ENCODE results near the gene TAB2.
"Not testable (repeated sequence)": the region's sequence is repeated elsewhere in the genome, so short reads cannot be mapped to it uniquely, and the experiment has no call there.

Gene TAB2

DNA sequence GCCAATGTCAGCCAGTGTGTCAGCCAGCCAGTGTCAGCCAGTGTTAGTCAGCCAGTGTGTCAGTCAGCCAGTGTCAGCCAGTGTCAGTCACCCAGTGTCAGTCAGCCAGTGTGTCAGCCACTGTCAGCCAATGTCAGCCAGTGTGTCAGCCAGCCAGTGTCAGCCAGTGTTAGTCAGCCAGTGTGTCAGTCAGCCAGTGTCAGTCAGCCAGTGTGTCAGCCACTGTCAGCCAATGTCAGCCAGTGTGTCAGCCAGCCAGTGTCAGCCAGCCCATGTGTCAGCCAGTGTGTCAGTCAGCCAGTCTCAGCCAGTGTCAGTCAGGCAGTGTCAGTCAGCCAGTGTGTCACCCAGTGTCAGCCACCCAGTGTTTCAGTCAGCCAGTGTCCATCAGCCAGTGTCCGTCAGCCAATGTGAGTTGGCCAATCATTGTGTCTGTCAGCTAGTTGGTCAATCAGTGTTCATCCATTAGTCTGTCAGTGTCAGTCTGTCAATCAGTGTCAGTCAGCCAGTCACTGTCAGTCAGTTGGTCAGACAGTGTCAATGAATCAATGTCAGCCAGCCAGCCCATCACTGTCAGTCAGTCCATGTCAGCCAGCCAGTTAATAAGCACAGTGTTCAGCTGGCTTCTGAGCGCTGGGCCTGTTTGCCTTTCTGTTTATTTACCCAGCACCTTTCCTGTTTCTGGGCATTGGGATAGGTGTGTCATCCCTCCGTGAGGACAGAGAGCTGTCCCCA, 127.0 kb downstream of the TAB2 start:
- not testable (repeated sequence) for DNase-seq (ENCODE audit: low read depth)

DNA sequence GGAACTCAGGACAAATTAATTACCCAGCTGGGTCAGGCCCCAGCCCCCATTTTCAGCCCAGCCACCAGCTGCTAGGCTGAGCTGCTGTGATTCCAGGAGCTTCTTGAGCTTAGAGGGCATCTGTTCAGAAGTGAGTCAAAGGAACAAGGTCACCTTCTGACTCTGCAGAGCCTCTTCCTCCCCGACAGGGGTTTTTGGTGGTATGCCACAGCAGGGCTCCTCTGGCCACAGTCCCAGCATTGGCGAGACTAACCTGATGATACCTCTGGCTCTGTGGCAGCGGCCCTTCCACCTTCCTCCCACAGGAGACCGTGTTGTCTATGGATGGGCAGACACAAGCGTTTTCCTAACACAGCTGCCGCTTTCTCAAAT, 127.6 kb downstream of the TAB2 start:
- no peak for DNase-seq (ENCODE audit: low read depth)

DNA sequence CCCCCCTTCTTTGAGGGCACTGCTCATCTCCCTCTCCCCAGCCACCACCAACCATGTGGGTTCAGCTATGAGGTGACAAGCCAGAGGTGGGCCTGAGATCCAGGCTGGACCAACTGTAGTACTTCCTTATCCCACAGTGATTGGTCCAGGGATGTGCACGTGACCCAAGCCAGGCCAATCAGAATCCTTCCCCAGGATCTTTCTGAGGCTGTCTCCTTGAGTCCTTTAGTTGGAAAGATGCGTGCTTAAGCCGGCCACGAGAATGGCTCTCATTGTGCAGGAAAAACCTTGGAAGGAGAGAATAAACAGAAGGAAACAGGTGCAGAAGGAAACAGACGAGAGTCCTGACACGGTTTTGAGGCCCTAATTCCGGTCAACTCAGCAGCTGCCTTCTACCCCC, 128.1 kb downstream of the TAB2 start:
- DNase-seq (ENCODE audit: low read depth), result no peak

DNA sequence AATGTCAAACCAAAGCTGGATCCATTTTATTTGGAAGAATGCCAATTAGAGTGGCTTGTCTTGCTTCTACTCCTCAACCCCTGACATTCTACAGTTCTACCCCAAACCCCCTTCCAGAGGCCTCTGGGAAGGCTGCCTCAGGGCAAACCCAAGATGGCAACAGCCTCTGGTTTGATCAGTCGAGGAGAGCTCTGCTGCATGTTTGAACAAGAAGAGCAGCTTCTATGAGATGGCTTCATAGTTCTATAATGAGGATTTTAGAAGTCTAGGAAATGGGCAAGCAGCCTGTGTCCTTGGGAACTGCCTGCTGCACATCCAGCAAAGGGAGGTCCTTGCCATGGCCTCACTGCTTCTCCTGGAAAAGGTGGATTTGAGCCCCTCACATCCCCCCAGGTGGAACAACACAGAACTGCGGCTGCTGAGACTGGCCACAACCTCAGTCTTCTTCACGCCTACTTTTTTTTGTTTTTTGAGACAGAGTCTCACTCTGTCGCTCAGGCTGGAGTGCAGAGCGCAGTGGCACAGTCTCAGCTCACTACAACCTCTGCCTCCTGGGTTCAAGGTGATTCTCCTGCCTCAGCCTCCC, 129.4 kb downstream of the TAB2 start:
- no peak for DNase-seq (ENCODE audit: low read depth)

DNA sequence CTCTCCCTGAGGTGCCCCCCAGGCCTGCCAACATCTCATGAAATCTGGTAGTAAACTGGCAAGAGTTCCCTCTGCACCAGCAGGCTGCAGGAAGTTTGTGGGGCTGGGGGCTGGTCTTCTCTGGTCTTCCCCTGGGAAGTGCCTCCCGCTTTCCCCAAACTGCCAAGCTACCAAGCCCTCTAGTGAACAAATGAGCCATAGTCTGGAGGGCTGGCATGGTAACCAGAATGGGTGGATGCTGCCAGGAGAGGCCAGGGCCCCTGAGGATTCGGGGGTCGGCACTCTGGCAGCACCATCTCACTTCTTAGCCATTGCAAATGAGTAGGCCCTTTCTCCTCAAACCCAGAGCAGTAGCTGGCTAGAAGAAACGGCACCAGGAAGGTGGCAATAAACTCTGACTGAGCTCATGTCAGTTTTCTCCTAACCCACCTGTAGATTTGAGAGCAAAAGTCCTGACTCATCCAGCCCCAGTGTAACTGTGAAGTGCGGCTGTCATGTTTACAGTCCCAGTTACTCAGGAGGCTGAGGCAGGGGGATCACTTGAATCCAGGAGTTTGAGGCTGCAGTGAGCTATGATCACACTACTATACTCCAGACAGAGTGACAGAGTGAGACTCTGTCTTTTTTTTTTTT, 131.4 kb downstream of the TAB2 start:
- DNase-seq (ENCODE audit: low read depth), result no peak

DNA sequence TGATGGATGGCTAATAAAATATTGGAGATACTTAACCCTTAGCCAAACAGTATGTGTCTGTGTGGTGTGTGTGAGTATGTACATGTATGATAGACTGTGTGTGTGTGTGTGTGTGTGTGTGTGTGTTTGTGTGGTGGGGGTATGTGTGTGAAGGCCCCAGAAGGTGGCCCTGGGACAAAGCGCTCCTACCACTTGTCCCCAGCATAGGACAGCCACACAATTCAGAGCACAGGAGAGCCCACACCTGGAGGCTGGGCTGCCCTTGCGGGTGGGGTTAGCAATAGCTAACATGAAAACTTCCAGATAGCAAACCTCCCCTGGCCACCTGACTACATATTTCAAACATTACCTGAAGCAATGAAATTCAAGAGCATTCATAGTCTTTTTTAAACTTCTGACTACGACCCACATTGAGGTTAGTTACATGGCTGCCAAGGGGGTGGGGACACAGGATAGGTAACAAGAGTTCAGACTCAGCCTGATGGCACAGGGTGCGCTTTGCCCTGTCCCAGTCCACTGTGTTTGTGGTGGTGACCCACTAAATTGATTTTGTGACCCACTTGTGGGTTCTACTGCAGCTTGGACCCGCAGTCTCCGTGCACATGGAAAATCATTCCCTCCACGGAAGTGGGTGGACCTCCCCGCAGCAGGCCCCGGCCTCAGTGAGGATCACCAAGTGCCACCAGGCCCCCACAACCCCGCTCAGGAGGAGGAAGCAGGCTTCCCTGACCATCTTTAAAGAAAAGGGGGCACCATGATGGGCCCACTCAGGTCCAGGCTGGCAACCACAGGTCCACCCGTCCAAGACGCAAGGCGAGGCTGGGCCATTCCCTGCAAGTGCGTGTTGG, 132.5 kb downstream of the TAB2 start:
- no peak for DNase-seq (ENCODE audit: low read depth)

DNA sequence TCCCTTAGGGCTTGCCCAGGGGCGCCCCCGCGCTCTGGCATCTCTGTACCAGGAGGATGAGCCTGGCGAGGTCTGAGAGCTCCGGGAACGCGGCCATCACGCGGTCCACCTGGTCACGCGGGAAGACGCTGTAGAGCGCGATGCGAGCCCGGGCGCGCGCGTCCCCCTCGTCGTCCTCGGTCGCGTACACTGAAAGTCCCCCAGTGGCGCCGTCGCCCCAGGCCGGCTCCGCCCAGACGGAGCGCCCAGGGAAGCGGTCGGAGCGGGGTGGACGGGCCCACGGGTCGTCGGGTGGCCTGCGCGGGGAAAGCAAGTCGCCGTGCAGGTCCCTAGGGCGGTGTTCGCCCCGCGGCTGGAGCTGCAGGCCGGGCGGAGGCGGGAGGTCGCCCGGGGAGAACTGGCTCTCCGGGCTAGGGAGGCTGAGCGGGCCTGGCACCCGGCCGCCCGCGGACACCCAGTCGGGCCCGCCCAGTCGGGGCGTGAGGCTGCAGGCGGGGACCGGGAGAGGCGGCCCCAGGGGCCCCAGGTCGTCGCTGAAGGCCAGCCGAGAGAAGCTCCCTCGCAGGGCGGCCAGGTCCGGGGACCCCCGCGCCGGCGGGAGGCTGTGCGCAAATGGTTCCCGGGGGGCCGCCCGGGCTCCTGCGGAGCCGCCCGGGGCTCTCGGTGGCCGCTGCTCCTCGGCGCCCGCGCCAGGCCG, 133.3 kb downstream of the TAB2 start:
- DNase-seq (ENCODE audit: low read depth), result no peak

DNA sequence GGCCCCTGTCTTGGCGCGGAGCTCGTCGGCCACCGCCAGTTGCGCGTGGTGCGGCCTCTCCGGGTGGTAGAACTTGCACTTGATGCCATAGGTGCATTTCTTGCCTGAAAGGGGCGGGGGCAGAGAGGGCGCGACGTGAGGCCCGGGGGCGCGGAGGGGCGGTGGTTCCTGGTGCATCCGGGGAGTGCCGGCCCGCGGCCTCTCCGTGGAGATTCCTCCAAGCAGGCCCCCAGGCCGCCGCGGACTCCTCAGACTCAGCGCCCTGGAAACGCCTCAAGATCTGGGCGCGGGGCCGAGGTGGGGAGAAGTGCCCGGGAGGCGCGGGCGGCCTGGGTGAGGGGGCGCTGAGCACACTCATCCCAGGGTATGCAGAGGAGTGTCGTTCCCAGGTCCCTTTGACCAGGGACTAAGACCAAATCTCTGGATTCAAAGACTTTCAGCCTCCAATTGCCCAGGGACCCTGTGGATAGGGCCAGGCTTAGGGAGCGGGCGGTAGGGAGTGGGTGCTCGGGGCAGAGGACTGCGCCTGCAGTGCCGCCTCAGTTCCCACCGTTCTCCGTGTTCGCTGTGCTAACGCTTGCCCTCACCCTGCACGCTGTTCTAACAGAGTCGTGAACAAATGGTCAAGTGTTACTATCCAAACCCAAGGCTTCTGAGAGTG, 134.0 kb downstream of the TAB2 start:
- DNase-seq (ENCODE audit: low read depth), result no peak

DNA sequence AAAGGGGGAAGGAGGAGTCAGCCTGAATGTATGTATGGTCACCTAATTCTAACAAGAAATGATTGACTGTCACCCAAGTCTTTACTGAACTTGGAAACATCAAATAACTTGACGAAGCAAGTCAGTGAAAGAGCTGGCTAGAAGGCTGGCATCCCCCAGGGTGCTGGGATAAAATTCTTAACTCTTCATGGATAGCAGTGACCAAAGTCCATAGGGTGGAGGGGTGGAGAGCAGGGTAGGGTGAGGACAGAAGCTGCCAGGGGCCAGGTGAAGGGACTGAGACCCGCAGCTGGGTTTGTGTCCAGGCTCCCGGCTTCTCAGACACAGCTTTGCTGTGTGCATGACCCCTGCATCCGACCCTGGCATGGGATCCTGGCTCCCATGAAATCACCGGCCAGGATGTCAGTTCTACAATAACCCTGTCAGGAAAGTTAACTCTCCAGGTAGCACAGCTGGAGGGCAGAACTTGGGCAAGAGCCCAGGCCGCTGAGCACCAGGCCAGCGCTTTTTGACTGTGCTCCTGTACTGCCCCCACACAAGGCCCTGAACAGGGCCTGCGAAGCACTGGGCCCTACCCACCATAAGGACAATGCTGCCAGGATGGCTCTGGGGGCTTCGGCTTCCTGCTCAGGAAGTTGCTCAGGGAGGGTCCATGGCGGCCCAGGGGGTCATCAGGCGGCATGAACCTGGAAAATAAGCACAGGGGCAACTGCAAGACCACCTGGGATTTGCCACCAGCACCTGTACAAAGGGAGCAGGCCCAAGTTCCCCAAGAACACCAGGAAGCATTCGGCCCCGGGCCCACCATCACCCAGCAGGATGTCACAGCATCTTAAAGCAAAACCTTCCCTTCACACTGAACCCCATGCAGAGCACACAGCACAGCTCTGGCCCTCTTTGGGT, 134.8 kb downstream of the TAB2 start:
- no peak for DNase-seq (ENCODE audit: low read depth)

DNA sequence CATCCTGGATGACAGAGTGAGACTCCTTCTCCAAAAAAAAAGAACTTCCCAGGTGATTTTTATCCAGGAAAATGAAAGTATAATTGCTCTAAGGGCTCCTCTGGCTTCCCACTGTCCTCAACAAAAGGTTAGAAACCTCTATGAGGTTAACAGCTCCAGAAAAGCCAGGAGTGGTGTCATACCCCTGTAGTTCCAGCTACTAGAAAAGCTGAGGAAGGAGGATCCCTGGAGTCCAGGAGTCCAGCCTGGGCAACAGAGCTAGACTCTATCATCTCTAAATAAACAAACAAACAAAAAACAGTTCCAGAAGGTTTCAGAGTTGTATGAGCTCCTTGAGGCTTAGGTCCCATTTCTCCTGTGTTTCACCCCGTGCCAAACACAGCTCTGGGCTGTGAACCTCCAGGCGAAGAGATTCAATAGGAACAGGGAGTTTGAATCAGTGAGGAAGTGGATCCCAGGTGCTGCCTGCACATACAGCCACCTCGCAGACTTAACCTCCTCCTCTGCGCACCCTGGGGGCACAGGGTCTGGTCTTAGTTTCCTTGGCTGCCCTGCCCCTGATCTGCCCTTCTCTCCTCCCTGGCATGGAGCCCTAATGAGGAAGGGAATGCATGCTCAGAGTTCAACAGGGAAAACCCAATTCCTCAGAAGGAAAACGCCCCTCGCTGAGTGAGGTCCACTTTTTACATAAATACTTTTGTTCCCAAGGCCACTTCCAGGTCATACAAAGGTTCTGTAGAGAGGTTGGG, 136.3 kb downstream of the TAB2 start:
- no peak for DNase-seq (ENCODE audit: low read depth)

DNA sequence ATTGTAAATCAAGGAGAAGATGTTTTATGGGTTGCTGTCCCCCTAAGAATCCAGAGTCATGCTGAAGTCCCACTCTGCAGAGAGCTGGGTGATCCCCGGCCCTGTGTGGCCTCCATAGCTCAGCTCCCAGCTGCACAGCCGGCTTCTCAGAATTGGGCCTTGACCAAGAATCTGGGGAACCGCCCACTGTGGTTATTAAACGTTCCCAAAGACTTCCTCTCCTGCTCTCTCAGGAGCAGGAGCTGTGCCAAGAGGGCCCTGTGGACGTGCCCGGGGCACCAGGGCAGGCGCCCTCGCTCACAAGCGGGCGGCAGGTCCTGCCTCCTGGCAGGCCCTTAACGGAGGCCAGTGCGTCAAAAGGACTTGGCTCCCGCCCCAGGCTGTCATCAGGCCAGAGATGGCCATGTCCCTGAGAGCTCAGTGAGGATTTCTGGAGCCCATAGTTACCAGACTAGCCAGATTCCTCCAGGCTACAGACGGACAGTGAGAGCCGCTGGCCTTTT, 136.9 kb downstream of the TAB2 start:
- peak; percentile 100 for DNase-seq (ENCODE audit: low read depth)

DNA sequence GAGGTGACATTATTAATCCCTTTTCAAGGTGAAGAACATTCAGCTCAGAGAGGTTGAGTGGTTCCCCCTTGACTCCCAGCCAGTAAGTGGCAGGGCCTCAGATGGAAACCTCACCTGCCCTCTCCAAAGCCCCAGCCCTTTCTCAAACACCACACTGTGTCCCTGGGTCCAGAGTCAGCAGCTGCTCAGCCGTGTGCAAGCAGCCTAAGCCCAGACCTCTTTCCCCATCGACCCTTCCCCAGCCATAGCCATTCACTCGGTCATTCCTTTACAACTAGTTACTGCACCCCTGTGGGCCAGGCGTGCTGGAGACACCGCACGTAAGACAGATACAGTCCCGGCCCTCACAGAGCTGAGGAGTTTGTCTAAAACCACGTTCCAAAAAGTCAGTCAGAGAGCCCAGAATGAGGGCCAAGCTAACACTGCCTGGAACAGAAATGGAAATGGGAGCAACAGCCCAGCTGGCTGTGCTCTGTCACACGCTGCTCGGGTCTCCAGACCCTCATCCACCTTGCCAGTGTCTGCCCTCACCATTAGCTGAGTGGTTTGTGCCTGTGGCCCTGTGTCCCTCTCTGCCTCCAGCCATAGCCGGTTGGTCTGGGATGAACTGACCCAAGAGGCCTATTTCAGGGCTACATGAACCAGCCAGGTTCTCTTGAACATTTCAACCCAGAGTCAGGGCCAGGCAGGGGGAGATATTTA, 137.7 kb downstream of the TAB2 start:
- DNase-seq (ENCODE audit: low read depth), result no peak

DNA sequence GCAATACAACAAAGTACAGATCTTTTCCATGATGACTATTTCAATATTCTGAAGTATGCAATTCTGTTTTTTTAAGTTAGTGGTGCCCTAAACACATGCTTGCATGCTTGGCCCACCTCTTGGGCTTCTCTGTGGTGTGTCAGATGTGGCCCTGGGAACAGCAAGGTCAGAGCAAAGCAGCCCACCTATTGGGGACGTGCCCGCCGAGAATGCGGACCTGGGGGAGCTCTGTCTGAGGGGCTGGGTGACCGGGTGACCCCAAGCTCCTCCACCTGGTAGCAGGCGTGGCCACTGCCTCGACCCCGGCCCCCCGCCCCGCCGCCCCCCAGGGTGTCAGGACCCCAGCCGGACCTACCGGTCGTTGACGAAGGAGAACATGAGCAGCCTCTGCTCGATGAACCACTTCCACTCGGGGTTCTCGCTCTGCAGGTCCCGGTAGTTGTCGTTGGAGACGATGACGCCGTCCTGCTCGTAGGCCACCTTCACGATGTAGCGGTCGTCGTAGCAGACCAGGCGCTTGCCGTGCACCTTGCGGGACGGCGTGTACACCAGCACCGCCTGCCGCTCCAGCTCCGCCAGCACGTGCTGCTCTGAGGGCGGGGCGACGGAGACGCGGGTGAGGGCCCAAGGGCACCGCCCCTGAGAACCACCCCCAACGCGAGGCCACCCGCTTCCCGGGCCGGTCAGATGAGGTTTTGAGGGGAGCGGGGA, 139.0 kb downstream of the TAB2 start:
- DNase-seq (ENCODE audit: low read depth), result no peak

DNA sequence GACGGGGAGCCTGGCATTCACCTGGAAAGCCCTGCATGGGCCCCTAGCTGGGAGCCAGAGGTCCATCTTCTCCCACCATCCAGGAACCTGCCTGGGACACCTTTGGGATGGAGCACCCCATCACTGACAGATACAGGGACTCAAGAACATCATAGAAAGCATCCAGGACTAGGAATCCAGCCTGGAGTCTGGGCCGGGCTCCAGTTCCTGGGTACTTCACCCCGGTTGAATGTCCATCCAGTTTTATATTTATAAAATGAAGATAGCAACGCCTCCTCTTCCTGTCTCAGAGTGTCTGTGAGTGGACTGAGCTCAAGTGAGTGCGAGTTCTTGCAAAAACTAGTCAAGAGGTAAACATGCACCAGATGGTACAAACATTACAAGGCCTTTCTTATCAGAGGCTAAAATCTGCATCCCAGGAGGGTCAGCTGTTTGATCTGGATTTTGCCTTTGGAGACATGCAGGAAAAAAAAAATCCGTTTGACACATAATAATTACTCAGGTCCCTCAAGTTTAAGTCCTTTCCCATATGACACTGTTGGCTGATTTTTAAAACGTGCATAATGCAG, 139.9 kb downstream of the TAB2 start:
- no peak for DNase-seq (ENCODE audit: low read depth)

DNA sequence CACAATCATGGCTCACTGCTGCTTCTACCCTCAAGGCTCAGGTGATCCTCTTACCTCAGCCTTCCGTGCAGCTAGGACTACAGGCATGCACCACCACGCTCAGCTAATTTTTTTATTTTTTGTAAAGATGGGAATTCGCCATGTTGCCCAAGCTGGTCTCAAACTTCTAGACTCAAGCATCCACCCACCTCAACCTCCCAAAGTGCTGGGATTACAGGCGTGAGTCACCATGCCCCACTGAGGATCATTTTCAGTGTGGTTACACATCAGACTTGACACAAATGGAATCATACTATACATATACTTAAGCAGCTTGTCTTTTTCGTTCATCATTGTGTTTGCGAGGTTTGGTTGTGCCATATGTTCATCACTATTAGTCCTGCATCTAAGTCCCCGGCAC, 140.7 kb downstream of the TAB2 start:
- DNase-seq (ENCODE audit: low read depth), result no peak

DNA sequence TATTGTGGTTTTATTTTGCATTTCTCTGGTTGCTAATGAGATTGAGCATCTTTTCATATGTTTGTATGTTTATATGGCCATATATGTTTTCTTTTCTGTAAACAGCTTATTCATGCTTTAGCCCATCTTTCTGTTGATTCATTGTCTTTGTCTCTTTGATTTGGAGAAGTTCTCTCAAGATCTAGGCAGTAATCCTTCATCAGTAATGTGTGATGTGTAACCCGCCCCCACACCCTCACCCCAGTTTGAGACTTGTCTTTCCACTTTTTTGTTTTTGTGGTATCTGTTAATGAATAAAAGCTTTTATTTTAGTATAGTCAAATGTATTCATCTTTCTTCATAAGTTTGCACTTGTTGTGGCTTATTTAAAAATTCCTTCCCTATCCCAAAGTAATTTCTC, 141.3 kb downstream of the TAB2 start:
- no peak for DNase-seq (ENCODE audit: low read depth)

DNA sequence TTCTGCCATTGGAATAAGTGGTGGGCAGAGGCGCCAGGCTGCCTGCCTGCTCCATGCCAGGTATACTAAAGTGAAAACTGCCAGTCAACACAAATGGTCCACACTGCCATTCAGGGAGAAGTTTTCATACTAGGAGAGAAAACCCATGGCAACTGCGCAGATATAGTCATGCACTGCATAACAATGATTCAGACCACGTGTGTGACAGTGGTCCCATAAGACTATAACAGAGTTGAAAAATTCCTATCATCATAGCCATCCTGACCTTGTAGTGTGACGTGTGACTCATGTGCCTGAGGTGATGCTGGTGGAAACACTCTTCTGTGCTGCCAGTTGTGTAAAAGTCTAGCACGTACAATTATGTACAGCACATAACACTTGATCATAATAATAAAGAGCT, 142.2 kb downstream of the TAB2 start:
- DNase-seq (ENCODE audit: low read depth), result no peak

DNA sequence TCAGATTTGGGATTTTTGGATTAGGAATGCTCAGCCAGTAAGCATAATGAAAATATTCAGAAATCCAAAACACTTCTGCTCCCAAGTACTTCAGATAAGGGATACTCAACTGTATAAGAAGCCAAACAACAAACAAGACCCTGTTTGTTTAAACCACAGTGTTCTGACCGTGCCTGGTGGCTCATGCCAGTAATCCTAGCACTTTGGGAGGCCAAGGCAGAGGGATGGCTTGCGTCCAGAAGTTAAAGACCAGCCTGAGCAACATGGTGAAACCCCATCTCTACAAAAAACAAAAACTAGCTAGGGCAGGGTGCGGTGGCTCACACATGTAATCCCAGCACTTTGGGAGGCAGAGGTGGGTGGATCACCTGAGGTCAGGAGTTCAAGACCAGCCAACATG, 142.7 kb downstream of the TAB2 start:
- DNase-seq (ENCODE audit: low read depth), result not testable (repeated sequence)

Measured in fibroblast of gingiva (primary cell).